C4-2B (cell line): ENCODE data around the gene MRRF.

ENCODE experiments used
- H3K27ac ChIP-seq: fragments of 450-650 bp; 2 replicates; pipeline ENCODE4 v1.5.1; 2017
- CTCF ChIP-seq: fragments of 450-650 bp; conservative IDR thresholded peaks from 2 replicates; pipeline ENCODE4 v1.5.1; 2017; ENCODE audit warnings: mild to moderate bottlenecking
- ZFX ChIP-seq: fragments of 450-650 bp; IDR thresholded peaks from 2 replicates; pipeline ENCODE4 v1.6.1; 2017

Gene MRRF

GRCh38 chr9:122348288-122348777 is 83.7 kb downstream of the MRRF start:
- H3K27ac ChIP-seq = no peak overlapping the region
- TF ChIP-seq ZFX (no peak), CTCF (no peak)

GRCh38 chr9:122348791-122349190 is 84.1 kb downstream of the MRRF start:
- no peak overlapping the region for H3K27ac ChIP-seq
- TF ChIP-seq ZFX = no peak
- no peak for TF ChIP-seq CTCF

GRCh38 chr9:122349201-122349600 is 84.5 kb downstream of the MRRF start:
- TF ChIP-seq ZFX (no peak), CTCF (no peak)
- no peak overlapping the region for H3K27ac ChIP-seq

- H3K27ac ChIP-seq = no peak overlapping the region
- TF ChIP-seq ZFX = no peak
- peak; percentile 92 for TF ChIP-seq CTCF
Measured at GRCh38 chr9:122350577-122351355, 86.1 kb downstream of the MRRF start.

- TF ChIP-seq CTCF (no peak), ZFX (no peak)
- no peak overlapping the region for H3K27ac ChIP-seq
Measured at GRCh38 chr9:122354536-122355199, 90.0 kb downstream of the MRRF start.

- TF ChIP-seq CTCF = no peak
- no peak for TF ChIP-seq ZFX
- H3K27ac ChIP-seq = no peak overlapping the region
Measured at GRCh38 chr9:122355336-122355875, 90.7 kb downstream of the MRRF start.

- TF ChIP-seq ZFX (no peak), CTCF (no peak; the same call in 1 of the 2 replicates)
Measured at GRCh38 chr9:122356627-122357026, 91.9 kb downstream of the MRRF start.

More at GRCh38 chr9:122356627-122357026, 91.9 kb downstream of the MRRF start:
- H3K27ac ChIP-seq = no peak overlapping the region
